Measurements from ENCODE around the gene RIMBP2. TPM values are rescaled to one million over a fixed set of nuclear protein-coding genes. Genes with fewer than 3 reads are reported as not detected.

The RIMBP2 gene
- total and polyA plus RNA-seq, 9 of the 15 experiments (the other 6 are each of a cell fraction or from before 2014, with no cell fraction given): not detected

DNA sequence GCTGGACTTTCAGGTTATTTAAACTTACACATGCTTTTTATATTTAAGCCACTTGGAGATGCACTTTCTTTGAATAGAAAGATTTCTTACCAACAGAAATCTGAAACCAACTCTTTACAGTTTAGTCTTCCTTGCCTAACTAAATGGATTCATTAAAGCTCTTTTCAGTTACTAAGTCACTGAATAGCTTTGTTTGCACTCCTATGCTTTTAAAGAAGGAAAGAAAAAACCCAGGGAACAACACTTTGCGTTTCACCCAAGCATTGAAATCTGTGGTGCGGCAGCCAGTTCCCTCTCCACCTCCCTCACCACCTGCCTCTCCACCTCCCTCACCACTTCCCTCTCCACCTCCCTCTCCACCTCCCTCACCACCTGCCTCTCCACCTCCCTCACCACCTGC lies 70.3 kb downstream of the RIMBP2 start:
- no peak for TF ChIP-seq BRD4 (IDR thresholded peaks at IDR 0.05)
- no peak for TF ChIP-seq ZNF316 (IDR thresholded peaks at IDR 0.05)
- no peak for TF ChIP-seq HLTF (IDR thresholded peaks at IDR 0.05)
- TF ChIP-seq, protein P1, sequence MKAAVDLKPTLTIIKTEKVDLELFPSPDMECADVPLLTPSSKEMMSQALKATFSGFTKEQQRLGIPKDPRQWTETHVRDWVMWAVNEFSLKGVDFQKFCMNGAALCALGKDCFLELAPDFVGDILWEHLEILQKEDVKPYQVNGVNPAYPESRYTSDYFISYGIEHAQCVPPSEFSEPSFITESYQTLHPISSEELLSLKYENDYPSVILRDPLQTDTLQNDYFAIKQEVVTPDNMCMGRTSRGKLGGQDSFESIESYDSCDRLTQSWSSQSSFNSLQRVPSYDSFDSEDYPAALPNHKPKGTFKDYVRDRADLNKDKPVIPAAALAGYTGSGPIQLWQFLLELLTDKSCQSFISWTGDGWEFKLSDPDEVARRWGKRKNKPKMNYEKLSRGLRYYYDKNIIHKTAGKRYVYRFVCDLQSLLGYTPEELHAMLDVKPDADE (conservative IDR thresholded peaks at IDR 0.05; ENCODE audit: control insufficient read depth, low read depth, low read length): no peak
- TF ChIP-seq, protein P2, sequence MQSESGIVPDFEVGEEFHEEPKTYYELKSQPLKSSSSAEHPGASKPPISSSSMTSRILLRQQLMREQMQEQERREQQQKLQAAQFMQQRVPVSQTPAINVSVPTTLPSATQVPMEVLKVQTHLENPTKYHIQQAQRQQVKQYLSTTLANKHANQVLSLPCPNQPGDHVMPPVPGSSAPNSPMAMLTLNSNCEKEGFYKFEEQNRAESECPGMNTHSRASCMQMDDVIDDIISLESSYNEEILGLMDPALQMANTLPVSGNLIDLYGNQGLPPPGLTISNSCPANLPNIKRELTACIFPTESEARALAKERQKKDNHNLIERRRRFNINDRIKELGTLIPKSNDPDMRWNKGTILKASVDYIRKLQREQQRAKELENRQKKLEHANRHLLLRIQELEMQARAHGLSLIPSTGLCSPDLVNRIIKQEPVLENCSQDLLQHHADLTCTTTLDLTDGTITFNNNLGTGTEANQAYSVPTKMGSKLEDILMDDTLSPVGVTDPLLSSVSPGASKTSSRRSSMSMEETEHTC (IDR thresholded peaks at IDR 0.05): no peak
- no peak for TF ChIP-seq ZNF785 (CRISPR knock-in tag; IDR thresholded peaks at IDR 0.05)
- TF ChIP-seq, protein P3, sequence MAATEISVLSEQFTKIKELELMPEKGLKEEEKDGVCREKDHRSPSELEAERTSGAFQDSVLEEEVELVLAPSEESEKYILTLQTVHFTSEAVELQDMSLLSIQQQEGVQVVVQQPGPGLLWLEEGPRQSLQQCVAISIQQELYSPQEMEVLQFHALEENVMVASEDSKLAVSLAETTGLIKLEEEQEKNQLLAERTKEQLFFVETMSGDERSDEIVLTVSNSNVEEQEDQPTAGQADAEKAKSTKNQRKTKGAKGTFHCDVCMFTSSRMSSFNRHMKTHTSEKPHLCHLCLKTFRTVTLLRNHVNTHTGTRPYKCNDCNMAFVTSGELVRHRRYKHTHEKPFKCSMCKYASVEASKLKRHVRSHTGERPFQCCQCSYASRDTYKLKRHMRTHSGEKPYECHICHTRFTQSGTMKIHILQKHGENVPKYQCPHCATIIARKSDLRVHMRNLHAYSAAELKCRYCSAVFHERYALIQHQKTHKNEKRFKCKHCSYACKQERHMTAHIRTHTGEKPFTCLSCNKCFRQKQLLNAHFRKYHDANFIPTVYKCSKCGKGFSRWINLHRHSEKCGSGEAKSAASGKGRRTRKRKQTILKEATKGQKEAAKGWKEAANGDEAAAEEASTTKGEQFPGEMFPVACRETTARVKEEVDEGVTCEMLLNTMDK (IDR thresholded peaks at IDR 0.05; ENCODE audit: borderline replicate concordance, insufficient read depth, low read depth, low read length, poor library complexity, severe bottlenecking): no peak
- TF ChIP-seq, protein P4, sequence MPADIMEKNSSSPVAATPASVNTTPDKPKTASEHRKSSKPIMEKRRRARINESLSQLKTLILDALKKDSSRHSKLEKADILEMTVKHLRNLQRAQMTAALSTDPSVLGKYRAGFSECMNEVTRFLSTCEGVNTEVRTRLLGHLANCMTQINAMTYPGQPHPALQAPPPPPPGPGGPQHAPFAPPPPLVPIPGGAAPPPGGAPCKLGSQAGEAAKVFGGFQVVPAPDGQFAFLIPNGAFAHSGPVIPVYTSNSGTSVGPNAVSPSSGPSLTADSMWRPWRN (IDR thresholded peaks at IDR 0.05; ENCODE audit: low read depth): no peak
- Histone ChIP-seq H3K4me1 (replicated peaks in 1 of 2; ENCODE audit: control insufficient read depth in 2 of 2, insufficient read depth in 2 of 2, low read length in 2 of 2) (peaks cover 0 to 5% of the 10 kb centered on the region in 2 experiments; a peak in 2 of 5 replicates), H3K79me2 (ENCODE audit: control insufficient read depth, insufficient read depth, low read length) (no peaks in the 10 kb centered on the region), H3K9me1 (ENCODE audit: control insufficient read depth, insufficient read depth, low read length) (no peaks in the 10 kb centered on the region), H3K9me3 (replicated peaks; ENCODE audit: control insufficient read depth, insufficient read depth, low read depth, low read length) (no peaks in the 10 kb centered on the region), H3K27me3 (ENCODE audit: control insufficient read depth in 2 of 2, insufficient read depth in 2 of 2, low read length in 2 of 2) (peaks cover 46 to 82% of the 10 kb centered on the region in 2 experiments), H3K4me2 (ENCODE audit: insufficient read depth, low read length) (no peak overlapping the region), H2AFZ (ENCODE audit: low read depth, low read length) (no peak overlapping the region), H4K20me1 (replicated peaks; ENCODE audit: control insufficient read depth, insufficient read depth, low read length) (0 out of 2 replicates have a peak, but pooled peaks cover 3% of the 10 kb centered on the region), H3K4me3 (no peak overlapping the region), H3K9ac (ENCODE audit: insufficient read depth in 1 of 2, low read depth in 2 of 2, low read length in 2 of 2) (no peak overlapping the region), H3K36me3 (ENCODE audit: control insufficient read depth, insufficient read depth, low read length) (no peaks in the 10 kb centered on the region), H3K27ac (ENCODE audit: extremely low read depth, low read depth, low read length) (no peak overlapping the region)
- no peak for FAIRE-seq
- CTCF ChIA-PET (ENCODE audit: low intra/inter-chr PET ratio): no interaction called here
- ATAC-seq: no peak
- intact Hi-C loops (cut with micrococcal nuclease) (no loop called here), in situ Hi-C loops (cut with MboI) (no loop called here)
- BruUV-seq (replicated peaks): no TSS peak
- WGBS (ENCODE audit: insufficient coverage, low coverage, missing lambda C conversion rate): 0% methylated on average over 2 of the region's 2 CpGs
- DNase-seq (ENCODE audit: extremely low read depth in 1 of 4, low spot score in 3 of 4): no peak
- POLR2A ChIA-PET: no interaction called here

Data from K562 (cell line).